Gastrocnemius medialis (tissue), 4 donors: ENCODE data around the gene FGF2.

Experiments
- CTCF ChIP-seq, 5 experiments: fragments of 450-650 bp in 3 of 5; fragments of 200-600 bp in 2 of 5; sonication (generic) in 2 of 5; IDR thresholded peaks in 4 of 5; conservative IDR thresholded peaks in 1 of 5; 1 replicate in 4 of 5; 2 replicates in 1 of 5; pipeline ENCODE4 v1.5.1; 2016 to 2019; ENCODE audit warnings: antibody characterized with exemption in 5 of 5, mild to moderate bottlenecking in 3 of 5, moderate library complexity in 3 of 5
- POLR2A ChIP-seq, 2 donors: fragments of 450-650 bp; IDR thresholded peaks; one replicate each; pipeline ENCODE4 v1.6.1; 2017; ENCODE audit warnings: antibody characterized with exemption in 2 of 2, mild to moderate bottlenecking in 2 of 2, moderate library complexity in 2 of 2

- TF ChIP-seq CTCF (IDR thresholded peaks at IDR 0.05 in 4 of 5, conservative IDR thresholded peaks at IDR 0.05 in 1 of 5) (no peak), POLR2A (IDR thresholded peaks at IDR 0.05) (no peak)
These were observed 57.9 kb downstream of the FGF2 start for GRCh38 chr4:122884499-122884898.
